ENCODE measurements around the gene GOLPH3.
"Not testable (repeated sequence)": the region's sequence is repeated elsewhere in the genome, so short reads cannot be mapped to it uniquely, and the experiment has no call there.

The GOLPH3 gene

DNA sequence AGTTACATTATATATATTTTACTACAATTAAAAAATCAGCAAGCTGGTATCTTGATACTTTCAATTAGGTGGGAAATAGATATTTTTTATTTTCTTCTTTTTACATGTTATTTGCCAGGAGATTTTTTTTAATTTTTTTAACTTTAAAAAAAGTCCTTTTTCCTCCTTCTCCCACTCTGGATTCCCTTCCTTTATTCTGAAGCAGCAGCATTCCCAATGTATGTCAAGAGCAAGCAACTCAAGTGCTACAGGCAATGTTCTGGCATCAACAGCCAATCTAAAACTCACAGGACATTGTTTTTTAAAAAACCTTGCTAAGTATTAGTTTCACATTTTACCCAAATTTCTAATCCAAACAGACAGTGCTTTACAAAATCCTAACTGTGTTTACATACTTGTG, 41.4 kb downstream of the GOLPH3 start:
- FAIRE-seq, result no peak

DNA sequence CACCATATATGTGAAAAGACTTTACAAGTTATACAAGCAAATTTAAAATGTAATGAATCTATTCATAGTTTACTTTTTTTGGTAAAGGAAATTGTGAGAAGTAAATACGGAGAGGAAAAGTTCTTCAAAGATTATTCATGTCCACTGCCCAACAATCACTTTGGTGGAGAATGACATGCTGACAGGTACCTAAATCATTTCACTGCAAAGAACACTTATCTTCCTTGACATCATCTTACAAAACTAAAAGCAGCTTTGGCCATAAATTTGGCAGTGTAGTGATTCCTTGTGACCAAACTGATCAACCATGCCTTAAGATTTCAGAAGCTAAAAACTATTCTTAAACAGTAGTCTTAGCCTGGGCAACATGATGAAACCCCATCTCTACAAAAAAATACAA, 42.5 kb downstream of the GOLPH3 start:
- FAIRE-seq, result no peak

DNA sequence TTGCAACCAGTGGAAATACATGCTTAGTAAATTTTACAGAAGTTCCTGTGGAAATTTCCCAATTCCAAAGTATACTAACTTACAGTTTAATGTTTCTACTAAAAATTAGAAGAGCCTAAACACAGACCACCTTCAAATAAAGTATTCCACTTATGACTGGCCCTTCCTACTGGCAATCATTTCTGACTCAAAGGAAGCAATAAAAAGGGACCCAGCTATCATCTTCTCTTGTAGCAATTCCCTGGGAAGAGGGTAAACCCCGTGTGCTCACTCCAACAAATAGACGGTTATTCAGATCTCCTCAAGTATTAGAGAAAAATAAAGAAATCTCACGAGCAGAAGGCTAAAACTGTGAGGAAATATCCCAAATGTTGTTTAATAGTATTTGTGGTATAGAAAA, 43.3 kb downstream of the GOLPH3 start:
- FAIRE-seq, result no peak

DNA sequence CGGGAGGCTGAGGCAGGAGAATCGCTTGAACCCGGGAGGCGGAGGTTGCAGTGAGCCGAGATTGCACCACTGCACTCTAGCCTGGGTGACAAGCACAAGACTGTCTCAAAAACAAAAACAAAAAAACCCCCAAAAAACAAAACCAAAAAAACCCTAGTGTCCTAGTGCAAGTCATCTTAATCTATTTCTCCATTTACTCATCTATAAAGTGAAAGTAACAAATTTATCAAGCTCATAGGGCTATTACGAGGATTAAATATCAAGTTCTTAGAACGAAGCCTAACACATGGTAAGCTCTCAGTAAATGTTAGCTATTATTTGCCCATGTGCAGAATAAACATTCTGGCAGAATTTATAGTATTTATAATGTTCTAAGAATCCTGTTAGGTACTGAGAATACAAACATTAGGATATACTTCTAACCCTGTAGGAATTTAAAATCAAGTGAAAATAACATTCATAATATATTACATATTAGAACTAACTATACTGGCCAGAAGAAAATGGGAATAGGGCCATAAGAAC, 45.0 kb downstream of the GOLPH3 start:
- FAIRE-seq, result no peak

DNA sequence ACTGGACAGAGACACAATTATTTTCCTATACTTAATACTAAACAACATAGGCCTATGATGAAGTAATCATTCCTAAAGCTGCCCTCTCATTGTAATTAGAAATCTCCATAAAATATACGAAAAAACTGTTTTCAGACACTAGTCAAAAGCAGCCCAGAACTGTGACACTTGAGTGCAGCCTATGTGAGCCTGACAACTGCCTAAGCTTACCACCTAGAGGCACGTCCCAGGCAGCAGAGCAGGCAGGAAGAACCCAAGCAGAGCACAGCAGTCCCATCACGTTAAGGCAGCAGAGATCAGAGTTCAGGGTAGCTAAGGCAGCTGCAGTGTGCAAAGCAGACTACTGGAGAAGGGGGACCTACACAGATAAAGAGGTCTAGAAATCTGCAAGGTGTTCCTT, 46.4 kb downstream of the GOLPH3 start:
- FAIRE-seq, result no peak

DNA sequence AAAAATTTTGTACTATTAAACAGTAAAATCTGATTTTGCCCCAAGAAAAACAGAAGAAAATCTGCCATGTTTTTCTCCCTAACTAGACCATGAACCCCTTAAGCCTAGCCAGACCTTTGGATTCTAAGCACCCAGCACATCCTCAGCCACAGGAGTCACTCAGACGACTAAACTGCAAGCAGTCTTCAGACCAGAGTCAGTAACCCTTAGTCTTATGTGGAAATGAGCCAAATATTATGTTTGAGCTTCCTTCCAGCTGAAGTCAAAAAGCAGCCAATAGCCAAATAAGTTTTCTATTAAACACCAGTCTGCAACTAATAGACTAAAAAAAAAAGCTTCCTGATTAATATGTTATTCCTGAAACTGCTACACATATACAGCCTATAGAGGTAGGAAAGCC, 47.4 kb downstream of the GOLPH3 start:
- no peak for FAIRE-seq

DNA sequence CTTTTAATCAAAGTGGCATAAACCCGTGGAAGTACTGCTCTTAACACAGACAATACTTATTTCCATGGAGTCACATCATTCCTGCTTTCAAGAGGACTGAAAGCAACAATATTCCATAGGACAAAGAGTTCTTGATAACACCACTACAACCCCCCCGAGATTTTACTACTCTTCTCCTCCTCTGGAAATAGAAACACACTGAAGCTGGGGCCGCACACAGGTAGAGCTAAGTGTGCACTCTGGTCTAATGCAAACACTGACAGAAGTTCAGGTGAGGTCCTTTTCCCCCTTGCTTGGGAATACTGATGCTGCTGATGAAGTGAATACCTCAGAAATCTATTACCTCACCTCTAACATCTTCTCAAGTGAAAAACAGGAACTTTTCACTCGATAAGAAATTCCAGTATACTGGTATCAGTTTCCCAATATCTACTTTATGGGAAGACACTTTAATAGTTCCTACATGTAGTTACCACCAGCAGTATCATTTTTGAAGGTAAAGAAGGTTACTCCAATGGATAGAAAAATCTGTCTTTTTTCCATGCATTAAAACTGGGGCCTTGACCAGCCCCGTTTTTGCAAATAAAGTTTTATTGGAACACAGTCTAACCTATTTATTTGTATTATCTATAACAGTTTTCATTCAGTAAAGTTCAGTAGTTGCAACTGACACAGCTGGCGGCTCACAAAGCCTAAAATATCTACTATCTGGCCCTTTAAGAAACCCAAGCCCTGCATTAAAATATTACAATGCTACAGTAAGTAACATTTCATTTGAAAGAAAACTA, 50.0 kb downstream of the GOLPH3 start:
- FAIRE-seq, result no peak

DNA sequence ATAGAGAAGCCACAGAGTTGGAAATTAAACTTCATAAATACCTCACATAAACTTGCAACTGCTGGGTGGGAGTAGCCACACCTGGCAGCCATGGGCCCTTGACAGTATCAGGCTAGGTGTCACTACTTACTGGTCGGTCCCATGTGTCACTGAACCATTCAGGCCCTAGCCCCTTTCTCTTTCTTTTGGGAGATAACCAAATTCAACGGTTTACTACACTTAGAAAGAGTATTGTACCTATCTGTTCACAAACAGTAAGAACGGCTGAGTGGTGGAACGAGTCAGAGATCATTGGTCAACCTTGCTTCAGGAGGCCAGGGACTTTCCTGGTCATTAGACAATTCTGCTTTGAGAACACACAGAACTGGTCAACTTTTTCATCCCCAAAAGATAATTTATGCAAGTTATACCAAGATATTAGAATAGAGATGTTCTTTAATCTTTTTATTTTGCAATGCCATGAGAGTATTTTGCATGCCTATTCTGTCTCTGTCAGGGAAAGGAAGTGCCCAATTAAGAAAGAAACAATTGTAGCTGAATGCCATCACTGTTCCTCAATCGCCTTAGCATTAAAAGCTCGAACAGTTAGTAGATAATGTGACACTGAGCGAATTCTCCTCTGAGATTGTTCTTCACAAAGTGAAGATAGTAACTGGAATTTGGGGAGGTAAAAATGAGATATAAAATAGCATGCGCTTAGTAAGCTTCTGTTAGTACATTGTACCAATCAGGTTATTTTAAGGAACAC, 50.9 kb downstream of the GOLPH3 start:
- no peak for FAIRE-seq

DNA sequence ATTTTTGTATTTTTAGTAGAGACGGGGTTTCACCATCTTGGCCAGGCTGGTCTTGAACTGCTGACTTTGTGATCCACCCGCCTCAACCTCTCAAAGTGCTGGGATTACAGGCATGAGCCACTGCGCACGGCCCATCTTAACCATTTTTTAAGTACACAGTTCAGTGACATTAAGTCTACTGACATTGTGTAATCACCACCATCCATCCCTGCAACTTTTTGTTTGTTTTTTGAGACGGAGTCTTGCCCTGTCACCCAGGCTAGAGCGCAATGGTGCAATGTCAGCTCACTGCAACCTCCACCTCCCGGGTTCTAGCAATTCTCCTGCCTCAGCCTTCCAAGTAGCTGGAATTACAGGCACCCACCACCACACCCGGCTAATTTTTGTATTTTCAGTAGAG, 55.2 kb downstream of the GOLPH3 start:
- not testable (repeated sequence) for FAIRE-seq

DNA sequence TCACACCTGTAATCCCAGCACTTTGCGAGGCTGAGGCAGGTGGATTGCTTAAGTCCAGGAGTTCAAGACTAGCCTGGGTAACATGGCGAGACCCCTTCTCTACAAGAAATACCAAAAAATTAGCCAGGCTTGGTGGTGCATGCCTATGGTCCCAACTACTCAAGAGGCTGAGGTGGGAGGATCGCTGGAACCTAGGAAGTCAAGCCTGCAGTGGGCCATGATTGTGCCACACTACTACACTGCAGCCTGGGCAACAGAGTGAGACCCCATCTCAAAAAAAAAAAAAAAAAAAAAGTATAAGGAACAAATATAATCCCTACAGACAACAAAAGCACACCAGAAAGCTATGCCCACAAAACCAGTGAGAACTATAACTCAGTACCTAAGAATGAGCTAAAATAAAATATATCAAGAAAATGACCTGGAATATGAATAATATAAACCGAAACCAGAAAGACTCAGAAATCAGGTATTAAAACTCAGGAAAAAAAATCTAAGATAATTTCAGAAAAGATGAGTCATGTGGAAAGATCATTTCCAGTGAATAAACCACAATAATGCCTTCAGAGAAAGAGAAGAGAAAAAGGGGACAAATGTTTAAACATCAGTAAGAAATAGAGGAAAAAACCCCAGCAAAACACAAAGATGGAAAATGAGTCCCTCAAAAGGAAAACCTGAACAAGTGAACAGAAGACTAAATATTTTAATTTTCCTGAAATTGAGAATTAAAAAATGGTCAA, 57.4 kb downstream of the GOLPH3 start:
- no peak for FAIRE-seq

DNA sequence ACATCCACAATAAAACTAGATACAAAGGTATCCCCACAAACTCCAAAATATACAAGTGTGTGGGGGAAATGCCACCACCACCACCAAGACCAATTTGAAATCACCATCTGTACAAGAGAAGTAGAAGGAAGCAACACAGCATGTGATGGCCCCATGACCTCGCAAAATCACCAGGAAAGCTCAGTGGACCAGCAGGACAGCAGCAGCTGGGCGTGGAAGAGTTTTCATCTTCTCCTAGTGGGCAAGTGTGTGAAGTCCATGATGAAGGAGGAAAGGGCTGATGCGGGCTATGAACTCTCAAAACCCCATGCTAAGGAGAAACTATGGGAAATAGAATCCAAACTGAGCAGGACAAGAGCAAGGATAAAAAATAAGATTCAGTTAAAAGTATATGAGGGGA, 58.1 kb downstream of the GOLPH3 start:
- no peak for FAIRE-seq

DNA sequence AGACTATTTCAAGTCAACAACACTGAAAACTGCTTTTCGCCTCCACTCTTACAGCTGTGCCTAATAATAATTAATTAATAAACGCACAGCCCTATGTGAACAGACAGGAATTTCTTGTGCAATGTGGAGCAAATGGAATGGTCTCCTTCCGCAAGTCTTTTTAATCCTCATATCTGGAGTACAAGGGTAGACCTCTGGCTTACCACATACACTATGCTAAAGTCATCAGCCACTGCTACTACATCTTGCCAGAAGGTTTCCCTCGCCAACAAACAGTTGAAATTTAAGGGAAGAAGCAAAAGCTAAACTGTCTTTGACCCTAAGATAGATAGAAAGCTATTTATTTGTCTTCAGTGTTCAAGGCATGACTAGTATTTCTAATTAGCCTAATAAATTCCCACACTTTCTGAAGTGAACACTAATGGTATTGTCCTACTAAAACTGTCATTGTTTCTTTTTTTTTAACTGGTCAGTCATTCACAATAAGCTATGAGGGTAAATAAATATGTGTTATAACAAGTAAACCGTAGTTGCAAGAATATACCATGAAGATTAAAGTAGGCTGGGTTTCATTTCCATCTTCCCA, 63.9 kb downstream of the GOLPH3 start:
- FAIRE-seq, result no peak

DNA sequence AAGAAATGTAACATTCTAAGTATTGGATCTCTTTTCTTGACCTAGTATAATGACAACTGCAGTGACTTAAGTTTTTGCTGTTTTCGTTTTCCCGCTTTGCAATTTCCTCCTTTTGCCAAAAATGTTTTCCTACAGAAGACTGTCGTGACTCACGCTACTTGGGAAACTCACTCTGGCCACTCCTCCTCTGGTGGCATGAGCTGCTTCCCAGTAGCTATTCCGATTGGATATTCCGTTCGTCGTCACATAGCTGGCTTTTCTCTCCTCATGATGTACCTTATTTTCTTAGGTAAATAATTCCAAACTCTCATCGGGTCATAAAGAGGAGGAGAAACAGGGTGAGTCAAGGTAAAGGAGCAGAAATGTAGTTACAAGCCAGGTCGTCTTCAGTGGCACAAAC, 64.9 kb downstream of the GOLPH3 start:
- no peak for FAIRE-seq

DNA sequence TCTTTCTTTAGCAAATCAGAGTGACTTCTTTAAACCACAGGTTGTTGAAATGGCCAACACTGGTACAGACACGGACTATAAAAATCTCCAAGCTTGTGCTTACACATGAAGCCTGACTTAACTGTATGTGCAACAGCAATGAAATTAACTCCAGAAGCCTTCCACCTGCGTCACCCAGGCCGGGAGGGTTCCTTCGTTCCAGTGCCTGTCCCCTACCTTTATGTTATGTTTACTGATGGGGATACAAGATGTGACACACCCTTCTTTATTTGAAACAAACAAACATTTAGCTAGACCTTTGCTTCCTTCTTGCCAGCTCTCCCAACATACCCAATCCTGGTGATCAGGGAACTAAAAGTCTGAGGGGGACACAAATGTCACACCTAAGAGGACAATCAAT, 66.0 kb downstream of the GOLPH3 start:
- no peak for FAIRE-seq

DNA sequence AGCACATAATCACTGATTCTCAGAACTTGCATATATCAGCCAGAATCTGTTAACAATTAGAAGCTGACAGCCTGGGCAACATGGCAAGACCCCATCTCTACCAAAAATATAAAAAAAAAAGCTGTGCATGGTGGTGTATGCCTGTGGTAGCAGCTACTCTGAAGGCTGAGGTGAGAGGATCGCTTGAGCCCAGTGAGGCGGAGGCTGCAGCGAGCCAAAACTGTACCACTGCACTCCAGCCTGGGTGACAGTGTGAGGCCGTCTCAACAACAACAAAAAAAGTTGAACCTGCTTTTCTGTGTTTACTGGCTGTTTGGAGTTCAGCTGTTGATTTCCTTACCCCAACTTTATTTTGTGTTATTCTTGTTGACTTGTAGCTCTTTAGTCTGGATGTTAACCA, 66.8 kb downstream of the GOLPH3 start:
- FAIRE-seq, result no peak

DNA sequence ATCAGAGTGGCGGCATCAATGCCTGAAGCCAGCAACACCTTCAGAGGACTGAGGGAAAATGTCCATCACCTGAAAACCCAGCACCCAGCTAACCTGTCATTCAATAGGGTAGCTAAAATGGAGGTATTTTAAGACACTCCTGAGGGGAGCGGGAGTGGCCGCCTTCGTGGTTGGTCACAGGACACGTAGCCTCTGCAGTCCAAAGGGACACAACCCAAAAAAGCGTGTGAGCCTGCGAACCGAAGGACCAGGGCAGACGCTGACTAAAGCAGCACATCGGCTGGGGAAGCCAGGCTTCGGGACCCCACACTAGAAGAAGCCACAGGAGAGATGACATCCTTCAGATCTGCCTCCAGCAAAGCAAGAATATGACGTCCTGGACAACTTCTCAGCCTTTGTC, 70.6 kb downstream of the GOLPH3 start:
- no peak for FAIRE-seq

DNA sequence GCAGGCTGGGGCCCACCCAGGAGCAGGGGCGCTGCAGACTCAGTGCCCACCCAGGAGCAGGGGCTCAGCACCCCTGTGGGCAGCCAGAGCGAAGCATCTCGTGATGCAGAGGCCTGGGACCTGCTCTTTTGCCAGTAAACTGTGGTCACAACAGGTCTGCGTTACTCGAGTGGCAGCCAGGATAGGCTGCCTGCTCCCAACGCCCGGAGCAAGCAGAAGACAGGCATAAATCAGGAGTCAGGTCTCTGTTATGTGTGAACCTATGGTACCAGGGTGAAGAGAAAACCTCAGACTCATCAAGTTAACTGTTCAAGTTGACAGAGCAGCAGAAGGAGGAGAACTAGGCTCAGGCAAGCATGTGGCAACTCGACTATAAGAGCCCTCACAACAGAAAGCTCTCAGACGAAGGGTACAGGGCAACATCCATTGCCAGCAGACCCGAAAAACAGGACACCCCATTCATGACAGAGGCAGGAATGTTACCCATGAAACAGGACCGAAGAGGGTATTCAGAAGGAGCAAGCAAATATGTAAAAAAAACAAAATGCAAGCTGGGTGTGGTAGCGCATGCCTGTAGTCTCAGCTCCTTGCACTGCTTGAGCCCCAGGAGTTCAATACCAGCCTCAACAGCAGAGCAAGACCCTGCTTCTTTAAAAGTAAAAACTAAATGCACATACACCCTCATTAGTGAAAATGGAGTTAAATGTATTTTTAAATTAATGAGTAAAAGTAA, 71.7 kb downstream of the GOLPH3 start:
- no peak for FAIRE-seq

DNA sequence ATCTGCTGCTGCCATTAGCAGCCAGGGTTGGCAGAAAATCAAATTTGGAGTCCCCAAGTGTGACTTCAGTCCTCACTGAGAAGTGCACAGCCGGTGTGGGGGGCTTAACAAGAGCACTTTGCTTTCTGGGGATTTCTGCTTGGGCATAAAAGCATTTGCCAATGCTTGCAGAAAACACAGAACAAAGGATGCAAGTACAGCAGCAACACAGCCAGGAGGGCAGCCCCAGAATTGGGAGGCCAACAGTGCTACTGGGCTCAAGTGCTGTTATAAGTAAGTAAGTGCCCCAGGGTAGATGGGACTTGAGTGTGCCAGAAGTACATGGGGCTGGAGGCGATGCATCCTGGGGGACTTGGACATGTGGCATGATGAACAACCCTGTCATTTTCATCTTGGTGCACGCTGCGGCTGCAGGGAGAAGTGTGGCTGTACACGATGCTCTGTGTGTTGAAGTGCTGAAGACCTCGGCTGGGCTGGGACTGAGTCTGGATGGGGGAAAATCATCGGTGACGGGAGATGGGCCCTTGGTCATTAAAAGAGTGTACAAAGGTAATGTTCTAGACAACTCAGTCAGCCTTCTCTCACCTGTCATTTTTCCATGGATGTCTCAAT, 73.3 kb downstream of the GOLPH3 start:
- FAIRE-seq, result no peak

DNA sequence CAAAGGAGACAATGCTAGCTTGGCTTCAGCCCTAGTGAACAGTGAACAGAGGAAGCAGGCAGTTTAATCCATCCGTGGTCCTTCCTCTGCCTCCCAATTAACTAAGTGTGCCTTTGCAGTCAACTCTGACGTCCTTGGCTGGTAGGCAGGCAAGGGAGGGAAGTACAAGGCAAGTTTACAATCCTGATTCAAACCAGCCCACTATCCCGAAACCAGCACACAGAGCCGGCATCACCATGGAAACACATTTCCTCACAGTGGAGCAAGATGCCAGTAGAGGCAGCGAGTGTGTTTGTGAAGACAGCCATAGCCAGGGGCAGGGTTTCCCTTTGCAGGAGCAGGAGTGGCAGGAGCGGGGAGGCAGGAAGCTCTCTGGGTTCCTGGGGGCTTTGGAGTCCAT, 73.9 kb downstream of the GOLPH3 start:
- no peak for FAIRE-seq

DNA sequence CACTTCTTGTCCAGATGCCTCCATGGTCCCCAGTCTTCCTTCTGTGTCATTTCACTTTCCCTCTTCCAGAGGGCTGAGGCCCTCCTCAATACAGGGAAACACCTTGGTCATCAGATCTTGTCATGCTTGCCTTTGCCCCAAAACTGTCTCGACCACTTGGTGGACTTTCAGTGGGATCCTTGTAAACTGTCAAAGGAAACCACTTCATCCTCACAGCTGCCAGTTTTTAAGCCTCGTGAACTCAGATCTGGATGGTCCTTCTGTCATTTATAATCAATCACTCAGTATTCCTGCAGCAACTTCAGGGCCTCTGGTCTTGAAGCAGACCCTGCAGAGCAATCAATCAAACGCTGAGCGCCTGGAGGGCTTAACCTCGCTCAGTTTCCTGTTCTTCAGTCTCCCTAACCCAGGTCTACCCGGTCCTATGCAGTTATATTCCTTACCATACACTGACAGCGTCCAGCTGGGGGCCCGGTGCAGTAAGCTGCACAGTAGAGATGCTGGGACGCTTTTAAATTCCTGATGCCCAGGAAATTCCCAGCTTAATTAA, 74.6 kb downstream of the GOLPH3 start:
- FAIRE-seq, result no peak

DNA sequence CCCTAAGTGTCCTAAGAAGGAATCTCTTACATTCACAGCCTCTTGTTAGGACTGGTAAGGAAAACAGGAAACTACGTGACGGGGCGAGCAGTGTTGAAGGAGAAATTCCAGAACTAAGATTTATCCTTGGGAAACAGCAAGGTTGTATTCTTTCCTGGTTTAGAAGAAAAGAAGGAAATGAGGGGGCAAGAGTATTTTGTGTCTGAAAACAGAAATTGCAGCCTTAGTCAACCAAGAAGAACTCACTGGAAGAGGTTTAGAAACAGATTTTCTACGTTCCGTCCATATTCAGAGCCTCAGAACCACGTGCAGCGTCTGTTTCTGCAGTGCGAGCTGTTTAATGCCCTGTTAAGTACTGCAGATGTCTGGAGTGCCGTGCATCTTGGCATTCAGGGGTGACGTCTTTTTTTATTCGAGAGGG, 75.2 kb downstream of the GOLPH3 start:
- FAIRE-seq, result no peak

DNA sequence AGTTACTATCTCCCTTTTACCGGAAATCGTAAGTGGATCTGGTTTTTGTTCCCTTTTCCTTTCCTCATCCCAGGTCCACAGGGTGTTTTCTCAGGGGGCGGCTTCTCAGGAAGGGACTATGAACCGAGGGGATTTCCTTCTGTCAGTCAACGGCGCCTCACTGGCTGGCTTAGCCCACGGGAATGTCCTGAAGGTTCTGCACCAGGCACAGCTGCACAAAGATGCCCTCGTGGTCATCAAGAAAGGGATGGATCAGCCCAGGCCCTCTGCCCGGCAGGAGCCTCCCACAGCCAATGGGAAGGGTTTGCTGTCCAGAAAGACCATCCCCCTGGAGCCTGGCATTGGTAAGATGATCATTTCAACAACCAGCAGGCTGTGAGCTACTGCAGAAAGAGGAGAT, 75.8 kb downstream of the GOLPH3 start:
- no peak for FAIRE-seq
